ENCODE measurements around the gene POTED.
"Not testable (repeated sequence)": the region's sequence is repeated elsewhere in the genome, so short reads cannot be mapped to it uniquely, and the experiment has no call there.

POTED gene

GRCh38 chr21:13609477-13609876, at the start of gene POTED:
POTED (plus strand) TSS chr21:13609777; CDS start chr21:13610229, 452 bp downstream.
- not testable (repeated sequence) for DNase-seq

GRCh38 chr21:13650101-13650500, 40.5 kb downstream of the POTED start:
- DNase-seq: not testable (repeated sequence)

GRCh38 chr21:13651746-13652145, 42.2 kb downstream of the POTED start:
- DNase-seq: not testable (repeated sequence)

All from CD4-positive, alpha-beta T cell treated with Interleukin-21 for 1 hour (primary cell).